HG02642 (cell line): ENCODE measurements around the gene ZNF343.
"Not testable (repeated sequence)": the region's sequence is repeated elsewhere in the genome, so short reads cannot be mapped to it uniquely, and the experiment has no call there.

ENCODE experiments used
- ATAC-seq: cut with Tn5 transposase; IDR thresholded peaks from one replicate; pipeline ENCODE4 v1.9.1; 2021; ENCODE audit warnings: mild to moderate bottlenecking; ENCODE audit not compliant: unreplicated experiment, poor library complexity

ZNF343 gene

DNA sequence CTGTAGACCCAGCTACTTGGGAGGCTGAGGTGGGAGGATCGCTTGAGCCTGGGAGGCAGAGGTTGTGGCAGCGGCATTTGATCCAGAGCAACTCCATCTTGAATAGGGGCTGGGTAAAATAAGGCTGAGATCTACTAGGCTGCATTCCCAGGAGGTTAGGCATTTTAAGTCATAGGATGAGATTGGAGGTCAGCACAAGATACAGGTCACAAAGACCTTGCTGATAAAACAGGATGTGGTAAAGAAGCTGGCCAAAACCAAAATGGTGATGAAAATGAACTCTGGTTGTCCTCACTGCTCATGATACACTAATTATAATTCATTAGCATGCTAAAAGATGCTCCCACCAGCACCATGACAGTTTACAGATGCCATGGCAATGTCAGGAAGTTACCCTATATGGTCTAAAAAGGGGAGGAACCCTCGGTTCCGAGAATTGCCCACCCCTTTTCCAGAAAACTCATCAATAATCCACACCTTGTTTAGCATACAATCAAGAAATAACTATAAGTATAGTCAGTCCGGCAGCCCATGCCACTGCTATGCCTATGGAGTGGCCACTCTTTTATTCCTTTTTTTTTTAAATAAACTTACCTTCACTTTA lies 14.2 kb upstream of the ZNF343 start:
- not testable (repeated sequence) for ATAC-seq

- ATAC-seq, result no peak
Measured at GRCh38 chr20:2521369-2522305, 12.9 kb upstream of the ZNF343 start.

- ATAC-seq, result no peak
Measured at GRCh38 chr20:2520617-2521016, 11.9 kb upstream of the ZNF343 start.

DNA sequence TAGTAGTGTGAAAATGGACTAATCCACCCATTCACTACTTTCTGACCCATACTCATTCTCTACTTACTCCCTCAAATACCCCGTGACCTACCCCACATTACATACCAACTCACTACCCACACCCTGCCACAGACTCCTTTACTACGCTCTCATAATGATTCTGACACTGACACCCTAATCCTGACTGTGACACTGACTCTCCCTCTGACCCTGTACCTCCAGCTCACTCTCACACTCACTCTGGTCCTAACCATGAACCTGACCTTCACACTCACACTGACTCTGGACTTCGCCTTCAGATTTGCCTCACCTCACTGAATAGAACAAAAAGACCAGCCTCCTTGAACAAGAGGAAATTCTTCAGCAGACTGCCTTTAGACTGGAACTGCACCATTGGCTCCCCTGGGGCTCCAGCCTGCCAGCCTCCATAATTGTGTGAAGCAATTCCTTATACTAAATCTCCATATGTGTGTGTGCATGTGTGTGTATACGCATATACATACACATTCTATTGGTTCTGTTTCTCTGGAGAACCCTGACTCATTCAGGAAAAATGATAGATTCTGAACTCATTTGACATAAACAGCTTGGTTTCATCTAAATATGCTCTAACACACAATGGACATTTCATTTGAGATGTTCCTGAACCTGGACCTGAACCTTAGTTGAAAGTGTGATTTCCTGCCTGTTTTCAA lies 10.5 kb upstream of the ZNF343 start:
- ATAC-seq, result no peak

- no peak for ATAC-seq
Measured at GRCh38 chr20:2518558-2518957, 9.8 kb upstream of the ZNF343 start.

DNA sequence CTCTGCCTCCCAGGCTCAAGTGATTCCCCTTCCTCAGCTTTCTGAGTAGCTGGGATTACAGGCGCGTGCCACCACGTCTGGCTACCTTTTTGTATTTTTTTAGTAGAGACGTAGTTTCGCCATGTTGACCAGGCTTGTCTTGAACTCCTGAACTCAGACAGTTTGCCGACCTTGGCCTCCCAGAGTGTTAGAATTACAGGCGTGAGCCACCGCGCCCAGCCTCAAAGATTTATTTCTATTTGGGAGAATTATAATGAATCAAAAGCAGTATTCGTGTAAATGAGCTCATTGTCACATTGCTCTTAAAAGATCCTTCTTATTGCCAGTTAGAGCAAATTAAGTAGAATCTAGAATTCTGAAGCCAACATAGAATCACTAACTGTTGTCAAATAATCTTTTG lies 9.4 kb upstream of the ZNF343 start:
- no peak for ATAC-seq

DNA sequence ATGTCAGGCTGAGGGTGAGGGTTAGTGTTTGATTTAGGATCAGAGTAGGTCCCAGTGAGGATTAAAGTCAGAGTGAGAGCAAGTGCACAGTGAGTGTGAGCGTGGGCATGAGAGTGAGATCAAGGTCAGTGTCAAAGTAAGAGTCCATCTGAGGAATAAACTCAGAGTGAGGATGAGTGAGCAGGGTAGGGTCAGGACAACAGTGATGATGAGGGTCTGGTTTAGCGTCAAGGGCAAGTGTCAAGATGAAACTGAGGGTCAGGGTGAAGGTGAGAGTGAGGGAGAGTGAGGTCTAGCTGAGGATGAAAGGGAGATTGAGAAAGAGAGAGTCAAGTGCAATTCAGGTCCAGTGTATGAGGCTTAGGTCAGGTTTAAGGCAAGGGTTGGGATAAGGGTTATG lies 7.7 kb upstream of the ZNF343 start:
- no peak for ATAC-seq

DNA sequence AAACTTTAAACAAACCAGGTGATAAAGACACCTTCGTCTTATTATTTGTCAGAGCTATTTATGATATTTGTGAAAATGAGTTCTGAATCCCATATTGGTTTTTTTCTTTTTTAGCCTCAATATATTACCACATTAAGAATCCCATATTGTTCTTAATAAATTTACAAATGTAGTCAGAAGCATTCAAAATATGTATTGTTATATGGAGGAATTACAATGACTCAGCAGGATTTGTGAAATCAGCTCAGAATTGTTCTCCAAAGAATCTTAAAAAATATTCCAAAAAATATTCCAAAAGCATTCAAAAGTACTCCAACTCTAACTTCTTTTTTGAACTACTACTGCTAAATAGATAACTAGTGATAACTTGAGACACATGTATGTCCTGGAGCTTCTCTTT lies 6.5 kb upstream of the ZNF343 start:
- no peak for ATAC-seq

DNA sequence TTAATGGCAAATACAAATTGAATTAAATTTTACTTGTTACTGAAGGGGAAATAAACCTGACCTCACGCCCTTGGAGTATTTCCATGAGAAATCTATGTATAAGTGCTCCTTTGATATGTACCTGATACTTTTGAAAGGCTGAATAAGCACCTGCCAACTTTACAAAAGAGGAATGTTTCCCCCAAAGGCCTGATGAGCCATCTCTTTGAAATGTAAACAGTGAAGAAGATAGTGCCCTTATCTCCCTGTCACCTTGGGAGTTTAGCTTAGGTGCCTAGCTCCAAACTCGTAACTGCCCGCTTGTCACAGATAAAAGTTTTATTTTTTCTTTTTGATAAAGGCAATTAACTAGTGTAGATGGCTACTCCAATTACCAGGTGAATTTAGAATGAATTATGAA lies 1.1 kb upstream of the ZNF343 start:
- ATAC-seq, result no peak

GRCh38 chr20:2509468-2509781 lies 710 bp upstream of the ZNF343 start:
- no peak for ATAC-seq

DNA sequence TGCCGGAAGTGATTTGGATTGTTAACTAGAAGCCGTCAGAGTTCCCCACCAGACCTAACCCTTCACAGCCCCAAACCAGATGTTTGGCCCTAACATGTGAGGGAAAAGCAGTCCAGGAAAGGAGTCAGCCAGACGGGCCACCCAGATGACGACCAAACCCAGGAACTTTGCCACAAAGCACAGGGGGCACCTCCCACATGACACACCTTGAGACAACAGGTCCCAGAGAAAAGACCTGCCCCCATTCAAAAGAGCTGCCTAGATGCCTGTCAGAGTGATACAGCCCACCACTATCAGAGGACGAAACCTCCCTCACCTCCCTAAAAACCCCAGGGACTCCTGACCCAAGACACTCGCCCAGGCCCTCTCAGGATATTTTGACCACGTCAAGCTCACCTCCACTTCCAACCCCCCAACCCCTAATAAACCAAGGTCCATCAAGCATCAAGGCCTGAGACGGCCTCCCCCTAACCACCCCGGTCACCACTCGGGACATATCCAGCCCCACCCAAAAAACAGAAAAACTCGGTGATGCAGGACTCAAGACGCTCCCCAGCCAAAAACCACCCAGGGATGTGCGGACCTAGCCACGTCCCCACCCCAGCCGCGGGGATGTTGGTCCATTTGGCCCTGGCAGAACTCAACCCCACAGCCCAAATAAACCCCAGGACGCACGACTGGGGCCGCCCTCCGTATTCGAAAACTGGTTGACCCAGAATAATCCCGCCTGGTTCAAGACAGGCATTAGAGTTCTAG lies 662 bp downstream of the ZNF343 start:
- peak; percentile 3 for ATAC-seq

- no peak for ATAC-seq
Measured at GRCh38 chr20:2507464-2507863, 1.3 kb downstream of the ZNF343 start.

- not testable (repeated sequence) for ATAC-seq
Measured at GRCh38 chr20:2506426-2506825, 2.3 kb downstream of the ZNF343 start.

DNA sequence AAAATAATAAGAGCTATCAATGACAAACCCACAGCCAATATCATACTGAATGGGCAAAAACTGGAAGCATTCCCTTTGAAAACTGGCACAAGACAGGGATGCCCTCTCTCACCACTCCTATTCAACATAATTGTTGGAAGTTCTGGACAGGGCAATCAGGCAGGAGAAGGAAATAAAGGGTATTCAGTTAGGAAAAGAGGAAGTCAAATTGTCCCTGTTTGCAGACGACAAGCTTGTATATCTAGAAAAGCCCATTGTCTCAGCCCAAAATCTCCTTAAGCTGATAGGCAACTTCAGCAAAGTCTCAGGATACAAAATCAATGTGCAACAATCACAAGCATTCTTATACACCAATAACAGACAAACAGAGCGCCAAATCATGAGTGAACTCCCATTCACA lies 3.9 kb downstream of the ZNF343 start:
- ATAC-seq, result not testable (repeated sequence)

DNA sequence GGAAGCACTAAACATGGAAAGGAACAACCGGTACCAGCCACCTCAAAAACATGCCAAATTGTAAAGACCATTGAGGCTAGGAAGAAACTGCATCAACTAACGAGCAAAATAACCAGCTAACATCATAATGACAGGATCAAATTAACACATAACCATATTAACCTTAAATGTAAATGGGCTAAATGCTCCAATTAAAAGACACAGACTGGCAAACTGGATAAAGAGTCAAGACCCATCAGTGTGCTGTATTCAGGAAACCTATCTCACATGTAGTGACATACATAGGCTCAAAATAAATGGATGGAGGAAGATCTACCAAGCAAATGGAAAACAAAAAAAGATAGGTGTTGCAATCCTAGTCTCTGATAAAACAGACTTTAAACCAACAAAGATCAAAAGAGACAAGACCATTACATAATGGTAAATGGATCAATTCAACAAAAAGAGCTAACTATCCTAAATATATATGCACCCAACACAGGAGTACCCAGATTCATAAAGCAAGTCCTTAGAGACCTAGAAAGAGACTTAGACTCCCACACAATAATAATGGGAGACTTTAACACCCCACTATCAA lies 5.8 kb downstream of the ZNF343 start:
- not testable (repeated sequence) for ATAC-seq

- no peak for ATAC-seq
Measured at GRCh38 chr20:2485661-2486060, 23.1 kb downstream of the ZNF343 start.

GRCh38 chr20:2485080-2485479 lies 23.6 kb downstream of the ZNF343 start:
- ATAC-seq, result no peak

DNA sequence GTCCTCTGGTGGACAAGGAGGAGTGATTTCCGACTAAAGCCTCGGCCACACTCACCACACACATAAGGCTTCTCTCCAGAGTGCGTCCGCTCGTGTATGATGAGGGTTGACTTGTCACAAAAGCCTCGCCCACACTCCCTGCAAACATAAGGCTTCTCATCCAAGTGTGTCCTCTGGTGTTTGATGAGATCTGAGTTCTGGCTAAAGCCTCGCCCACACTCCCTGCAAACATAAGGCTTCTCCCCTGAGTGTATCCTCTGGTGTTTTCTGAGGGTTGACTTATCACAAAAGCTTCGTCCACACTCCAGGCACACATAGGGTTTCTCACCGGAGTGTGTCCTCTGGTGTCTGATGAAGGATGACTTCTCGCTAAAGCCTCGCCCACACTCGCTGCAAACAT lies 25.2 kb downstream of the ZNF343 start:
- no peak for ATAC-seq

- ATAC-seq, result no peak
Measured at GRCh38 chr20:2480381-2480780, 28.3 kb downstream of the ZNF343 start.
